Liver (tissue), 9 donors: Measurements from ENCODE around the gene ANKRD31. TPM values are rescaled to one million over a fixed set of nuclear protein-coding genes. Genes with fewer than 3 reads are reported as not detected.
A peak's percentile ranks its signal among the peaks of the same experiment; 100 is the strongest.

Source experiments
- DNase-seq: peaks from one replicate; pipeline ENCODE4 v3.0.0-alpha.2; 2017; ENCODE audit warnings: low spot score
- H3K27ac ChIP-seq, 2 donors: one replicate each; pipeline ENCODE4 v1.7.0; 2013; ENCODE audit warnings: inconsistent platforms in 2 of 2, low read length in 2 of 2, control low read depth in 1 of 2, low read depth in 1 of 2, mild to moderate bottlenecking in 1 of 2
- H3K27me3 ChIP-seq, 4 donors: one replicate each; pipeline versions ENCODE4 v1.6.1 to v1.7.0; 2013; ENCODE audit warnings: low read length in 3 of 4, inconsistent platforms in 1 of 4, mild to moderate bottlenecking in 1 of 4, moderate library complexity in 1 of 4; ENCODE audit not compliant: control insufficient read depth in 4 of 4, insufficient read depth in 4 of 4
- H3K36me3 ChIP-seq, 4 donors: one replicate each; pipeline versions ENCODE4 v1.6.1 to v1.7.0; 2013; ENCODE audit warnings: low read length in 3 of 4, mild to moderate bottlenecking in 3 of 4, low read depth in 1 of 4, moderate library complexity in 1 of 4; ENCODE audit not compliant: control insufficient read depth in 4 of 4, insufficient read depth in 3 of 4
- H3K4me1 ChIP-seq, 4 donors: one replicate each; pipeline versions ENCODE4 v1.6.1 to v1.7.0; 2013; ENCODE audit warnings: low read length in 3 of 4, mild to moderate bottlenecking in 3 of 4, moderate library complexity in 1 of 4; ENCODE audit not compliant: control insufficient read depth in 4 of 4, insufficient read depth in 4 of 4
- H3K4me3 ChIP-seq, 3 donors: one replicate each; pipeline versions ENCODE4 v1.6.1 to v1.7.0; 2013; ENCODE audit warnings: low read length in 3 of 3, control low read depth in 1 of 3, low read depth in 1 of 3, mild to moderate bottlenecking in 1 of 3
- H3K9ac ChIP-seq, 2 donors: one replicate each; pipeline ENCODE4 v1.7.0; 2013; ENCODE audit warnings: low read length in 2 of 2, mild to moderate bottlenecking in 2 of 2, moderate library complexity in 2 of 2, control low read depth in 1 of 2, low read depth in 1 of 2
- H3K9me3 ChIP-seq, 4 donors: one replicate each; pipeline versions ENCODE4 v1.6.1 to v1.7.0; 2013; ENCODE audit warnings: low read length in 3 of 4; ENCODE audit not compliant: control insufficient read depth in 4 of 4
- ATF3 ChIP-seq: IDR thresholded peaks from 2 replicates; pipeline ENCODE4 v1.6.1; 2016; ENCODE audit warnings: antibody characterized with exemption
- EGR1 ChIP-seq, 2 donors: IDR thresholded peaks; 2 replicates each; pipeline ENCODE4 v1.6.1; 2016 to 2018; ENCODE audit warnings: antibody characterized with exemption in 2 of 2, low read depth in 2 of 2
- FOXA1 ChIP-seq: IDR thresholded peaks from 2 replicates; pipeline ENCODE4 v1.6.1; 2016; ENCODE audit warnings: antibody characterized with exemption
- FOXA2 ChIP-seq: IDR thresholded peaks from 2 replicates; pipeline ENCODE4 v1.6.1; 2016; ENCODE audit warnings: antibody characterized with exemption
- GABPA ChIP-seq, 2 donors: IDR thresholded peaks in 1 of 2; conservative IDR thresholded peaks in 1 of 2; 2 replicates each; pipeline ENCODE4 v1.6.1; 2016; ENCODE audit warnings: antibody characterized with exemption in 2 of 2, mild to moderate bottlenecking in 1 of 2, moderate library complexity in 1 of 2
- HNF4G ChIP-seq: IDR thresholded peaks from 2 replicates; pipeline ENCODE4 v1.6.1; 2016; ENCODE audit warnings: antibody characterized with exemption
- MAX ChIP-seq: IDR thresholded peaks from 2 replicates; pipeline ENCODE4 v1.6.1; 2016; ENCODE audit warnings: antibody characterized with exemption
- NR2F2 ChIP-seq: IDR thresholded peaks from 2 replicates; pipeline ENCODE4 v1.6.1; 2016; ENCODE audit warnings: antibody characterized with exemption
- RAD21 ChIP-seq, 2 donors: IDR thresholded peaks; 2 replicates each; pipeline ENCODE4 v1.6.1; 2016; ENCODE audit warnings: antibody characterized with exemption in 2 of 2, mild to moderate bottlenecking in 2 of 2
- RXRA ChIP-seq, 2 donors: IDR thresholded peaks; 2 replicates each; pipeline ENCODE4 v1.6.1; 2017 to 2018; ENCODE audit warnings: antibody characterized with exemption in 2 of 2, mild to moderate bottlenecking in 1 of 2
- SP1 ChIP-seq: IDR thresholded peaks from 2 replicates; pipeline ENCODE4 v1.6.1; 2018; ENCODE audit warnings: antibody characterized with exemption, mild to moderate bottlenecking
- TAF1 ChIP-seq: conservative IDR thresholded peaks from 2 replicates; pipeline ENCODE4 v1.6.1; 2016; ENCODE audit warnings: antibody characterized with exemption, mild to moderate bottlenecking
- YY1 ChIP-seq: IDR thresholded peaks from 2 replicates; pipeline ENCODE4 v1.6.1; 2016; ENCODE audit warnings: antibody characterized with exemption, mild to moderate bottlenecking
- WGBS: extraction: QIAGEN DNeasy Blood & Tissue Kit; methylation state at CpG from one replicate; pipeline ENCODE4 v1.1.7; 2013; 5-methylcytosine and 5-hydroxymethylcytosine counted together
- polyA plus RNA-seq, 2 donors: library from polyadenylated mRNA; stranded (reverse) in 1 of 2; unstranded in 1 of 2; fragments of 200-250 nt in 1 of 2; fragments of >200 nt in 1 of 2; fragmentation: Nextera tagmentation in 1 of 2; extraction: Ambion mirVana in 1 of 2; gene quantifications; one replicate each; pipeline versions ENCODE4 v1.2.1 to v1.2.3, GENCODE V29; 2013 to 2015
- total RNA-seq, 2 donors: library from RNA; depleted of rRNA; stranded (reverse); fragments of >200 nt; gene quantifications; one replicate each; pipeline ENCODE4 v1.2.3, GENCODE V29; 2014
- TF ChIP-seq, protein P1 (sequence below): fragments of 150-350 bp; IDR thresholded peaks from 2 replicates; pipeline ENCODE4 v1.5.1; 2017; ENCODE audit warnings: improper control_type of control experiment, low read depth, low read length; ENCODE audit not compliant: missing input control
- TF ChIP-seq, protein P2 (sequence below): IDR thresholded peaks from 2 replicates; pipeline ENCODE4 v1.6.1; 2016; ENCODE audit warnings: antibody characterized with exemption, mild to moderate bottlenecking
- donor health status: healthy.
- donor health status: healthy.
- donor health status: healthy.
- donor health status: healthy.
- donor health status: healthy.

The ANKRD31 gene
- total and polyA plus RNA-seq, 4 donors, result 0.03 to 0.08 (median 0.04) TPM

GRCh38 chr5:75281716-75282465 is 45.2 kb upstream of the ANKRD31 start (continued):
- TF ChIP-seq EGR1 (IDR thresholded peaks at IDR 0.05; ENCODE audit: low read depth in 2 of 2) (no peak), MAX (no peak), ATF3 (no peak), GABPA (IDR thresholded peaks at IDR 0.05 in 1 of 2, conservative IDR thresholded peaks at IDR 0.05 in 1 of 2) (no peak)

DNA sequence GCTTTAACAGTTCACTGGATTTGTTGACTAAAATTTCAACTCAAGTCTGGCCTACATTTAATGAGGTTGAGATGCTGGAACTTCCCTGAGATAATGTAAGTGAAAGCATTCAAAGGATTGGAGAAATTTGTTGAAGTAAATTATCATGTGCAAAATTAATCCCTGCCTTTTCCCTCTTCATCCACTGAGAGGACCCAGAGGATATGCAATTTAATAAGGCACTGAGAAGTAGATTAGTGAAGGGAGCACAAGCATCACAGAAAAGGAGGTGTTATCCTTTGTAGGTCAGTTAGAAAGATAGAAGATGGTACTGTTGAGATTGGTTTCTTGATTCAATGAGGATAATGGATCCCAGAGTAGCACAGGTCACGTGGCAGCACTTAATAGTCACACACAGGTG is 42.6 kb upstream of the ANKRD31 start:
- whole genome bisulfite sequencing, result 90% methylated on average over 1 of the region's 1 CpG
- H3K27ac ChIP-seq, result no peak overlapping the region
- no peaks in the 10 kb centered on the region for H3K27me3 ChIP-seq
- H3K9ac ChIP-seq, result no peak overlapping the region
- TF ChIP-seq, protein P1, sequence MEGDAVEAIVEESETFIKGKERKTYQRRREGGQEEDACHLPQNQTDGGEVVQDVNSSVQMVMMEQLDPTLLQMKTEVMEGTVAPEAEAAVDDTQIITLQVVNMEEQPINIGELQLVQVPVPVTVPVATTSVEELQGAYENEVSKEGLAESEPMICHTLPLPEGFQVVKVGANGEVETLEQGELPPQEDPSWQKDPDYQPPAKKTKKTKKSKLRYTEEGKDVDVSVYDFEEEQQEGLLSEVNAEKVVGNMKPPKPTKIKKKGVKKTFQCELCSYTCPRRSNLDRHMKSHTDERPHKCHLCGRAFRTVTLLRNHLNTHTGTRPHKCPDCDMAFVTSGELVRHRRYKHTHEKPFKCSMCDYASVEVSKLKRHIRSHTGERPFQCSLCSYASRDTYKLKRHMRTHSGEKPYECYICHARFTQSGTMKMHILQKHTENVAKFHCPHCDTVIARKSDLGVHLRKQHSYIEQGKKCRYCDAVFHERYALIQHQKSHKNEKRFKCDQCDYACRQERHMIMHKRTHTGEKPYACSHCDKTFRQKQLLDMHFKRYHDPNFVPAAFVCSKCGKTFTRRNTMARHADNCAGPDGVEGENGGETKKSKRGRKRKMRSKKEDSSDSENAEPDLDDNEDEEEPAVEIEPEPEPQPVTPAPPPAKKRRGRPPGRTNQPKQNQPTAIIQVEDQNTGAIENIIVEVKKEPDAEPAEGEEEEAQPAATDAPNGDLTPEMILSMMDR, result peak; percentile 10
- TF ChIP-seq NR2F2, result no peak
- TF ChIP-seq, protein P2, sequence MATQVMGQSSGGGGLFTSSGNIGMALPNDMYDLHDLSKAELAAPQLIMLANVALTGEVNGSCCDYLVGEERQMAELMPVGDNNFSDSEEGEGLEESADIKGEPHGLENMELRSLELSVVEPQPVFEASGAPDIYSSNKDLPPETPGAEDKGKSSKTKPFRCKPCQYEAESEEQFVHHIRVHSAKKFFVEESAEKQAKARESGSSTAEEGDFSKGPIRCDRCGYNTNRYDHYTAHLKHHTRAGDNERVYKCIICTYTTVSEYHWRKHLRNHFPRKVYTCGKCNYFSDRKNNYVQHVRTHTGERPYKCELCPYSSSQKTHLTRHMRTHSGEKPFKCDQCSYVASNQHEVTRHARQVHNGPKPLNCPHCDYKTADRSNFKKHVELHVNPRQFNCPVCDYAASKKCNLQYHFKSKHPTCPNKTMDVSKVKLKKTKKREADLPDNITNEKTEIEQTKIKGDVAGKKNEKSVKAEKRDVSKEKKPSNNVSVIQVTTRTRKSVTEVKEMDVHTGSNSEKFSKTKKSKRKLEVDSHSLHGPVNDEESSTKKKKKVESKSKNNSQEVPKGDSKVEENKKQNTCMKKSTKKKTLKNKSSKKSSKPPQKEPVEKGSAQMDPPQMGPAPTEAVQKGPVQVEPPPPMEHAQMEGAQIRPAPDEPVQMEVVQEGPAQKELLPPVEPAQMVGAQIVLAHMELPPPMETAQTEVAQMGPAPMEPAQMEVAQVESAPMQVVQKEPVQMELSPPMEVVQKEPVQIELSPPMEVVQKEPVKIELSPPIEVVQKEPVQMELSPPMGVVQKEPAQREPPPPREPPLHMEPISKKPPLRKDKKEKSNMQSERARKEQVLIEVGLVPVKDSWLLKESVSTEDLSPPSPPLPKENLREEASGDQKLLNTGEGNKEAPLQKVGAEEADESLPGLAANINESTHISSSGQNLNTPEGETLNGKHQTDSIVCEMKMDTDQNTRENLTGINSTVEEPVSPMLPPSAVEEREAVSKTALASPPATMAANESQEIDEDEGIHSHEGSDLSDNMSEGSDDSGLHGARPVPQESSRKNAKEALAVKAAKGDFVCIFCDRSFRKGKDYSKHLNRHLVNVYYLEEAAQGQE, result no peak
- TF ChIP-seq FOXA2, result no peak
- no peak for TF ChIP-seq GABPA (IDR thresholded peaks at IDR 0.05 in 1 of 2, conservative IDR thresholded peaks at IDR 0.05 in 1 of 2)
- no peak for TF ChIP-seq HNF4G
- peak; percentile 54 for TF ChIP-seq RAD21 (IDR thresholded peaks at IDR 0.05)
- H3K9me3 ChIP-seq, result no peaks in the 10 kb centered on the region
- H3K36me3 ChIP-seq, result no peaks in the 10 kb centered on the region
- peaks cover 0 to 4% (median 1%) of the 10 kb centered on the region in 4 donors for H3K4me1 ChIP-seq
- no peak for DNase-seq
- no peak overlapping the region for H3K4me3 ChIP-seq

DNA sequence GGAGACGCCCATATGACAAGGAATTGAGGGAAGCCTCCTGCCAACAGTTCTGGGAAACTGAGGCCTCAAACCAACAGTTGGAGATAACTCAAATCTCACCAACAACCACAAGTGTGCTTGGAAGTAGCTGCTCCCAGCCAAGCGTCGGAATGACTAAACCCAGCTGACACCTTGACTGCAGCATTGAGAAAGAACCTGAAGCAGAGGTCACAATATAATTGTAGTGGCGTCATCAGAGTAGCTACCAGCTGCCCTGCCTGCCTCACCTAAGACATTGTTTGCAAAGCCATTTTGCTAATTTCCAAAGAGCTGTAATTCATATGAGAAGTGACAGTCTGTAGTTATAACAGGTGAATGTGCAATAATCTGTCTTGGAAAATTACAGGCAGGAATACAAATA is 40.8 kb upstream of the ANKRD31 start:
- Histone ChIP-seq H3K27me3 (no peaks in the 10 kb centered on the region), H3K9ac (no peak overlapping the region), H3K27ac (no peak overlapping the region), H3K36me3 (no peaks in the 10 kb centered on the region), H3K4me1 (peaks cover 0 to 4% (median 1%) of the 10 kb centered on the region in 4 donors), H3K4me3 (no peak overlapping the region), H3K9me3 (peaks cover 0 to 5% (median 0%) of the 10 kb centered on the region in 4 donors)
- no peak for DNase-seq
- 85% methylated on average over 4 of the region's 4 CpGs for WGBS
- no peak for TF ChIP-seq TAF1
- no peak for TF ChIP-seq HNF4G
- TF ChIP-seq FOXA1, result no peak
- TF ChIP-seq SP1, result no peak
- no peak for TF ChIP-seq RXRA (IDR thresholded peaks at IDR 0.05)
- no peak for TF ChIP-seq RAD21 (IDR thresholded peaks at IDR 0.05)
- TF ChIP-seq MAX, result no peak
- TF ChIP-seq FOXA2, result no peak
- TF ChIP-seq, protein P1, result no peak
- no peak for TF ChIP-seq NR2F2
- TF ChIP-seq, protein P2, result no peak
- TF ChIP-seq YY1, result no peak
